HG03565 (cell line): Measurements from ENCODE around the gene MAPRE2.
"Not testable (repeated sequence)": the region's sequence is repeated elsewhere in the genome, so short reads cannot be mapped to it uniquely, and the experiment has no call there.

Source experiments
- ATAC-seq: cut with Tn5 transposase; IDR thresholded peaks from one replicate; pipeline ENCODE4 v1.9.1; 2021; ENCODE audit warnings: mild to moderate bottlenecking, moderate library complexity; ENCODE audit not compliant: unreplicated experiment

The MAPRE2 gene

GRCh38 chr18:35089382-35089781 lies 48.2 kb downstream of the MAPRE2 start:
- ATAC-seq, result no peak

GRCh38 chr18:35089891-35090550 lies 48.8 kb downstream of the MAPRE2 start:
- no peak for ATAC-seq

GRCh38 chr18:35091841-35092240 lies 50.6 kb downstream of the MAPRE2 start:
- no peak for ATAC-seq

- ATAC-seq, result peak; percentile 85
Observed at GRCh38 chr18:35095983-35096676, 54.9 kb downstream of the MAPRE2 start.

DNA sequence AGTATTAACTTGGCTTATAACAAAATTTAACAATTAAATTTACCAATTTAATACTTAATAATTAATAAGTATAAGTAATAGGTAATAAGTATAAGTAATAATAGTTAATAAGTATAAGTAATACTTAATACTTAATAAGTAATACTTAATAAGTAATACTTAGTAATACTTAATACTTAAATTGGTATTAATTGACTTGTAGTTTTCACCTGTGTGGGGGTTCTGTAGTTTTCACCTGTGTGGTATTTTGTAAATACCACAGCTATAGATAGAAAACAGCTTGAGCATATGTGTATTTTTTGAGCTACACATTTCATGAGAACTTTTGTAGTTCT lies 55.4 kb downstream of the MAPRE2 start:
- no peak for ATAC-seq

- ATAC-seq, result no peak
Observed at GRCh38 chr18:35097195-35097594, 56.0 kb downstream of the MAPRE2 start.

GRCh38 chr18:35097763-35098162 lies 56.5 kb downstream of the MAPRE2 start:
- no peak for ATAC-seq

GRCh38 chr18:35099911-35100310 lies 58.7 kb downstream of the MAPRE2 start:
- ATAC-seq, result no peak

GRCh38 chr18:35104391-35105051 lies 63.3 kb downstream of the MAPRE2 start:
- no peak for ATAC-seq

GRCh38 chr18:35106013-35106844 lies 65.0 kb downstream of the MAPRE2 start:
- no peak for ATAC-seq

- no peak for ATAC-seq
Observed at GRCh38 chr18:35106845-35107148, 65.6 kb downstream of the MAPRE2 start.

GRCh38 chr18:35107216-35107615 lies 66.0 kb downstream of the MAPRE2 start:
- ATAC-seq, result no peak

- not testable (repeated sequence) for ATAC-seq
Observed at GRCh38 chr18:35108088-35108487, 66.9 kb downstream of the MAPRE2 start.

- no peak for ATAC-seq
Observed at GRCh38 chr18:35110059-35110458, 68.8 kb downstream of the MAPRE2 start.

DNA sequence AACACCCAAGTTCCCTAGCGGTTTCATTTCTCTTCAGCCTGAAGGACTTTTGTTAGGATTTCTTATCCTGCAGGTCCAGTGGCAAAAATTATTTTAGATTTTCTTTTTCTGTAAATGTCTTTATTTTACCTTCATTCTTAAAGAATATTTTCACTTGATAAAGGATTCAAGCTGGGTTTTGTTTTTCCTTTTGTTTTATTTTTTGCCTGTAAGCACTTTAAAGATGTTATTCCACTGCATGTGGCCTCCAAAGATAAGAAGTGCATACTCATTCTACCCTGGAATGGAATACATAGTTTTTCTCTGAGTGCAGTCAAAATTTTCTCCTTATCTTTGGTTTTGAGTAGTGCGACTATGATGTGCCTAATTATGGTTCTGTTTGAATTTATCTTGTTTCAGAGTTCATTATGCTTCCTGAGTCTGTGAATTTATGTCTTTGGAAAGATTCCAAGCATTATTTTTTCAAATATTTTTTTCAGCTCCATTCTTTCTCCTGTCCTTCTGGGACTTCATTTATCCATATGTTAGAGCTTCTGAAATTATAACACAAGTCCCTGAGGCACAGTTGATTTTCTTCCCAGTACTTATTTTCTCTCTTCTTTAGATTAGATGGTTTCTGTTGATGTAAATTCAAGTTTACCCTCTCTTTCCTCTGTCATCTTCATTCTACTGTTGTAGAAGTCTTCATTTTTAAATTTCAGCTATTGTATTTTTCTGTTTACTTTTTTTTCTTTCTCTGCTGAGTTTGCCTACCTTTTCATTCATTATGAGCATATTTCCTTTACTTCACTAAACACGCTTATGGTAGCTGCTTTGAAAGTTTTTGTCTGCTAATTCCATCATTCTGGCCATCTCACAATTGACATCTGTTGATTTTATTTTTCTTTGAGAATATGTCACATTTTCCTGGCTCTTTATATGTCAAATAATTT lies 69.6 kb downstream of the MAPRE2 start:
- ATAC-seq, result no peak

DNA sequence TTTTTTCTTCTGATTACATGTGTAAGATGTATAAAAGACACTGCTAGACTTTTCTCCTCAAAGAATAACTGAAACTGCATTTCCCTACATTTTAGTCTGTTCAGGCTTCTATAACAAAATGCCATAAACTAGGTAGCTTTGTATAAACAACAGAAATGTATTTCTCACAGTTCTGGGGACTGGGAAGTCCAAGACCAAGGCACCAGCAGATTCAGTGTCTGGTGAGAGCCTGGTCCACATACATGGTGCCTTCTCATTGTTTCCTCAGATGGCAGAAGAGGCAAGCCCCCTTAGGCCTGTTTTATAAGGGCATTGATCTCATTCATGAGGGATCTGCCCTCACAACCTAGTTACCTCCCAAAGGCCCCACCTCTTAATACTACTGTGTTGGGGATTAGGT lies 71.5 kb downstream of the MAPRE2 start:
- ATAC-seq, result no peak

DNA sequence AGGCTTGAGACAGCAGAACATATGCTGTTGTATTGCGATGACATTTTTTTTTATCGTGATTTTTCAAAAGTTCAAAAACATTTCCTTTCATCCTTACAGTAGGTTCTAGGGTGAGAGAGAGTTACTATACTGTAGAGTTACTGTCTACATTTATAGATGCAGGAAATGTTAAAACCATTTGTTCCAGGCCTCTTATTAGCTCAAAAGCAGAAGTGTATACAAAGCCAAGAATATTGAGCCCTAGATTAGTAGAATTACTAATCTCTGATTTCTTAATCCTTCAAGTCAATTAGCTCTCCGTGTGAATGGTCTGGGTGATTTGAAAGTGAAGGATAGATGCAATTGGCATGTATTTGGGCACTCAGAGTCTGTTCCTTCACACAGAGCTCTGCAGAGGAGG lies 73.1 kb downstream of the MAPRE2 start:
- no peak for ATAC-seq

- ATAC-seq, result no peak
Observed at GRCh38 chr18:35116784-35117318, 75.6 kb downstream of the MAPRE2 start.

DNA sequence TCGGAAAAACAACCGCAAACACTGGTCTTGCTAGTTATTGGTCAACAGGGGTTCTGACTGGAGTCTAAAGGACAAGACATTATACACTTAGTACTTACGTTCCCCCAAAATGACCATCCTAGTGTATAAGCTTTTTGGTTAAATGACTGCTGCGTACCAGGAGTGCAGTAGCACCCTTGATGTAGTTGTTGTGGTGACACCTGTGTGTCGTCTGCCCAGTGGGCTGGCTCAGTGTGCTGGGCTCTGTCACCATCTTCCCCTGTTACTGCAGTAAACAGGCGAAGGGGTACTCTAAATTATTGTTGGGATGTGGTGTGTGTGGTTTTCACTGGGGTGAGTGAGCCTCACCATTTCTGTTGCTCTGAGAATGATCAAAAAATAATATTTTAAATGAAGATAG lies 76.2 kb downstream of the MAPRE2 start:
- no peak for ATAC-seq

DNA sequence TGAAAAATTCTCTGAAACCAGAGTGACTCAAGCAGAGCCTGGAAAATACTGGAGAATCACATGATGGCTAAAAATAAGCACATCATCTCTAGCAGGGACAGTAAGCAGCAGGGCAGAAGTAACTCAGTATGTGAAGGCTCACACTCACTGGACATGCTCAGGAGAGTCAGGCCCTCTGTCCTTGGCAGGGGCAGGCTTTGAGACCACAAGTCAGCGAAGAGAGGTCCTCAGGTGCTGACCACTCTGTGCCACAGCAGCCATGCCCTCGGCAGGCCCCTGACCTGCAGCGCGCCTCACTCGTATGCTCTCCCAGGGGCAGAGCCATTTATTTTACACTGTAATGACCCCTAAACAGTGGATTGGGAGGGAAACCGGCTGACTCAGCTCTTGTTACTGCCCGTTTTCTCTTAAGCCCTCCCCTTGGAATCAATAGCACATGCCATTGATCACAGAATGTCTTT lies 76.8 kb downstream of the MAPRE2 start:
- ATAC-seq, result no peak
